GM15510 (cell line): ENCODE results near the gene HMCN1.

Source experiments
- POLR2A ChIP-seq: IDR thresholded peaks from 3 replicates; pipeline ENCODE4 v1.6.1; 2011; ENCODE audit warnings: borderline replicate concordance; ENCODE audit not compliant: insufficient read length; ENCODE audit errors: extremely low read depth

Gene HMCN1

GRCh38 chr1:186225096-186225495 is 490.9 kb downstream of the HMCN1 start:
- no peak for TF ChIP-seq POLR2A

- no peak for TF ChIP-seq POLR2A
These were observed 494.6 kb downstream of the HMCN1 start for GRCh38 chr1:186228749-186229148.

- no peak for TF ChIP-seq POLR2A
These were observed 497.8 kb downstream of the HMCN1 start for GRCh38 chr1:186231861-186232436.

GRCh38 chr1:186234976-186235686 is 500.9 kb downstream of the HMCN1 start:
- no peak for TF ChIP-seq POLR2A

- TF ChIP-seq POLR2A = no peak
These were observed 501.5 kb downstream of the HMCN1 start for GRCh38 chr1:186235696-186236095.

GRCh38 chr1:186236921-186237320 is 502.7 kb downstream of the HMCN1 start:
- no peak for TF ChIP-seq POLR2A

GRCh38 chr1:186239171-186239570 is 505.0 kb downstream of the HMCN1 start:
- TF ChIP-seq POLR2A = no peak

GRCh38 chr1:186240436-186240835 is 506.2 kb downstream of the HMCN1 start:
- no peak for TF ChIP-seq POLR2A
